Measurements from ENCODE around the gene MARCO.

Gene MARCO, protein sequence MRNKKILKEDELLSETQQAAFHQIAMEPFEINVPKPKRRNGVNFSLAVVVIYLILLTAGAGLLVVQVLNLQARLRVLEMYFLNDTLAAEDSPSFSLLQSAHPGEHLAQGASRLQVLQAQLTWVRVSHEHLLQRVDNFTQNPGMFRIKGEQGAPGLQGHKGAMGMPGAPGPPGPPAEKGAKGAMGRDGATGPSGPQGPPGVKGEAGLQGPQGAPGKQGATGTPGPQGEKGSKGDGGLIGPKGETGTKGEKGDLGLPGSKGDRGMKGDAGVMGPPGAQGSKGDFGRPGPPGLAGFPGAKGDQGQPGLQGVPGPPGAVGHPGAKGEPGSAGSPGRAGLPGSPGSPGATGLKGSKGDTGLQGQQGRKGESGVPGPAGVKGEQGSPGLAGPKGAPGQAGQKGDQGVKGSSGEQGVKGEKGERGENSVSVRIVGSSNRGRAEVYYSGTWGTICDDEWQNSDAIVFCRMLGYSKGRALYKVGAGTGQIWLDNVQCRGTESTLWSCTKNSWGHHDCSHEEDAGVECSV

DNA sequence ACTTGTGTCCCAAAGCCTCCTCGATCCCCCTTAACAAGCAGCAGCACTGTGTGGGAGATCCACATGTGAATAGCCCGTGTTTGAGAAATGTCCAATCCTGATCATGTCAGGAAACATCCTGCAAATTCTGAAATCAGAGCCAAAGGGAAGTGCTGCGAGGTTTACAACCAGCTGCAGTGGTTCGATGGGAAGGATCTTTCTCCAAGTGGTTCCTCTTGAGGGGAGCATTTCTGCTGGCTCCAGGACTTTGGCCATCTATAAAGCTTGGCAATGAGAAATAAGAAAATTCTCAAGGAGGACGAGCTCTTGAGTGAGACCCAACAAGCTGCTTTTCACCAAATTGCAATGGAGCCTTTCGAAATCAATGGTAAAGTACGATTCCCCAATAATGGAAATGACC is at the start of gene MARCO:
Gene MARCO, plus strand, starts transcription at position 164 of the 400 bp plus-strand sequence. Its CDS starts 107 bp downstream, at position 271.
- DNase-seq, result no peak

DNA sequence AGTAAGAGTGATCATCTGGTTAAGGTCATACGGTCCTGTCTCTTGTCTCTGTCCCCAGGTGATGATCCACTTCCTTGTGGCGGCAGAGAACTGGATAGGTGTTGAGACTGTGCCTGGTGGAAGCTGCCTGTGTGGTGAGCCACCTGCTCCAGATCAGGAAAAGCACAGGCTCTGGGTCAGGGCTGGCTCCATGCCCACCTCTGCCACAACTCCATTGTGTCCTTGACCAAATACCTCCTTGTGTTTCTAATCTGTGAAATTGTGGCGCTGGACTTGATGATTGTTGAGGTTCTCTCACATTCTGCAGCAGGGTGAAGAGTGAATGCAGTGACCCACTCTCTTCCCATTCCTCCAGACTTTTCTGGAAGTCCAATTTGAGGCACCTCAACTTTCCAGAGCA is 48.9 kb upstream of the MARCO start:
- no peak for DNase-seq

DNA sequence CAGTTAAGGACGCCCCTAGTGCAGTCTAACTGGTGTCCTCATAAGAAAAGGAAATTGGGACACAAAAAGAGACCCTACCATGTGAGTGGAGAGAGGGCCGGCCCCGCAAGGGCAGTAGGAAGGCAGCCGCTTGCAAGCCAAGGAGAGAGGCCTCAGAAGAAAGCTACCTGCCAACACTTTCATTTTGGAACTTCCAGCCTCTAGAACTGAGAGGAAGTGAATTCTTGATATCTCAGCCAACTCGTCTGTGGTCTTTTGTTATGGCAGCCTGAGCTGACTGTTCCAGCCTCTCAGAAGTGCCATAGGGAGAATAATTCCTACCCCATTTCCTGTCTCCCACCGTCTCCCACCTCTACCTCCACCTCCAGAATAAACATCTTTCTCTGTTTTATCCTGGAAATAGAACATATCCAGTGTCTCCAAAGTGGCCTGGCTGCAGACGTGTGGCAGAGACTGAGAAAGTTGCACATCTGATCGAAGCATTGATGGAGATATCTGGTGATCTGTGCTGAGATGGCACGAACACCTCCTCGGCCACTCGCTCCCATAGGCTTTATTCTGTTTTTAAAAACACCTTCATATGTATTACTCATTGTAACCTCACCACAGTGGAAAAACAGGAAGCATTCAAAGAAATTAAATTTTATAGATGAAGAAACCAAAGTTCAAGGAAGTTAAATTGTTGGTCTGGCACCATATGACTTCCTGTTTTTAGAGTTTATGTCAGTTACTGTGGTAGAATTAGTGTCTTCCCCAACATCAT is 39.5 kb upstream of the MARCO start:
- peak; percentile 48 for DNase-seq

DNA sequence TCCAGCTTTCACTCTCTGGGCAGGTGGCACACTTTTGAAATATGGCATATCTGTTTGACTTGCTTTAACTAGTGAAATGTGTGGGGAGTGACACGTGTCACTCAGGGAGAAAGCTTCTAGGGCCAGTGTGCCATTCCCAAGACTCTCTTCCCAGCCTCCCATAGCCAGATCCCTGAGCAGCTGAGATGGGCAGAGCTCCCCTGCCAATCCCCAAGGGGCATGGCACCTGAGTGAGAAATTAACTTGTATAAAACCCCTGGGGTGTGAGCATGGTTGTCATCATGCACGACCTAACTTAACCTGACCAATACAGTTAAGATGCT is 39.0 kb upstream of the MARCO start:
- no peak for DNase-seq

DNA sequence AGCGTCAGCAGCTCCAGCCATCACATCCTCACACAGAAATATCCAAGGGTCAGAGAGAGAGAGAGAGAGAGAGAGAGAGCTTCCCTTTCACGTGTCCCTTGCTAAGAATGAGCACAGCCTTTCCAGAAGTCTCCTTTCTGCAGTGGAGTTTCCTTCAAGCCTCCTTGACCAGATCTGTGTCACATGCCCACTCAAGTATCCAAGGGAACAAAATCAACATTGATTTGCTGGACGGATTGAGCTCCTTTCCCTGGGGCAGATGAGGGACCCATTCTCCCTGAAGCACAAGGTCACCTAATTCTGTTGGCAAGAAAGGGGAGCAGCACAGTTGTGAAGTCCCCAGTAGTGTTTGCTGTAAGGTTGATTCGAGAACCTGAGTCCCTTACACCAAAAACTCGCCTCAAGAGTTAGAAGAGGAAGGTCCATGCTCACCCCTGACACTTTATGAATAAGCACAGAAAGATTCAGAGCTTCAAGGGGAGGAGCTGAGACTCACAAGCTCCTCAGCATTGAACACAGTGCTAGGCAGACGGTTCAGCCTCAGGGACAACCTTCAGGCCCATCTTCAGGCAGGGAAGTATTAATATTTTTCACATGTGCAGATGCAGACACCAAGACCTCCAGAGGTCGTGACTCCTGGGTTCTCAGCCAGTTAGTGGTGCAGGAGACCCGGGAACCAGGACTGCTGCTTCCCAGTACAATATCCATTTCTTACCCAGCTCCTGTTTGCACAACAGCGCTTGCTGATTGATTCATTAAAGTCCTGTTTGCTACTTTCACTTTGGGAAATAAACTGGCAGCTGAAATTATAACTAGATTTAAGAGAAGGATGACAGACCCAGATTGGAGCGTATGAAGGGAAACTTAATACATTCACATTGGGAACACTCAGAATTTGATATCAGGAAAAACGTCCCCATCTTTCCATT is 38.2 kb upstream of the MARCO start:
- DNase-seq, result no peak

DNA sequence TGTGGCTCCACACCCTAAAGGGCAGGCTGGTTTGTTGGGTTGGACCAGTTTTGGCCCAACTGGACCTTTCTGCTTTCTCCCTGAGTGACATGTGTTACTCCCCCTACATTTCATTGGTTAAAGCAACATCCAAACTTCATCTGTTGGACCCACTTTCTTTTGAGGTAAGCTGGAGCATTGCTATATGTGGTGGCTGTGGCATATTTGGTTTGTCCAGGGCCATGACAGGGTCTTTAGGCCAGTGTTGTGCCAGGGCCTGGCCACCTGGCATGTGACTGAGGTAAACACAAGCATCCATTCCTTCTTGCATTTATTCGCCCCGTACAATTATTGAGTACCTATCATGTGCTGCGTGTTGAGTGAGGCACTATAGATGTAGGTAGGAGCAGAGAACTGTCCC is 36.8 kb upstream of the MARCO start:
- no peak for DNase-seq

DNA sequence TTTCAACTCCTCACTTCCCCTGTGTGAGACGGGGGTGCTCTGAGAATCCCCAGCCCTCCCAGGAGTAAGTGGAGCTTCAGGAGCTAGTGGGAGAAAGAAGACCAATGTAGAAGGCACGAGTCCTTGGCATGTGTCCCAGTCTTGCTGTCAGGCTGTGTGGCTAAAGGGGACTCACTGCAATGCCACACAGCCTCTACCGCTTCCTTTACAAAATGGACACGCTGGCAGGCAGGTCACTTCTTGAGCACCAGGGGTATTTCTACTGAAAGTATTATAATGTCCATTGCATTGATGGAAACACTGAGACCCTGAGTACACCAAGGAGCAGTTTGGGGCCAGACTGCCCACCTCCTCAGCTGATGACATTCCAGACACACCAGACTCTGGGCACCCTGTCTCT is 35.8 kb upstream of the MARCO start:
- DNase-seq, result no peak

DNA sequence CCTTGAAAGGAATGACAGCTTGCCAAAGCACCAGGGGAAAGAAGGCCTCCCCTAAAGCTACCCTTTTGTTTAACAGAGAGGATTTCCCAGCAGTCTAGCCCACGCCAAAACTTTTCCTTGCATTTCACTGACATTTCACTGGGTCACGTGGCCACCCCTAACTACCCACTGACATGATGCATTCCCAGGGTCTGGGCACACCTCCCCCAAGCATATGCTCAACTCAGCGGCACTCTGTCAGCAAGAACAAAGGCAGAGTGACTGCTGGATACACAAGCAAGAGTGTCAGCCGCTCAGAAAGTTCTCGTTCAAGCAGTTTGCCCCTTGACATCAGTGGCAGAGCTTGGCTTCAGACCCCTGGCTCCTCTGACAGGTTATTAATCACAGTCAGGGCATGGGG is 34.2 kb upstream of the MARCO start:
- no peak for DNase-seq

DNA sequence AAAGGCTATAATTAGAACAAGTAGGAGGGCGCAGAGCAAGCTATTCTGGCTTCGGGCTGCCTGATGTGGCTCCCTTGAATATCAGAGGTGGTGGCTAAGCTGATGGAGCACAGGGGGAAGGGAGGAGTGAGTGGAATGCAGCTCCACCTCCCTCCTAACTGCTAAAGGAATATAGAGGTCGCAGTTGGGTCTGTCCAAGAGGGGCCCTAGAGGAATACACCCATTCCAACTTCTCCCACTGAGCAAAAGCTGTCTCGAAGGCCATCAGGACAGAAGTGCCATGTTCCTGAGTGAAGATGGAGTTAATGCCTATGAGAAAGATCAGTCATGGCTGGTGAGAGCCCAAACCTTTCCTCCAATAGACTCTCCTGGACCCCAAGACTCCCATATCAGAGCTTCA is 32.8 kb upstream of the MARCO start:
- DNase-seq, result no peak

DNA sequence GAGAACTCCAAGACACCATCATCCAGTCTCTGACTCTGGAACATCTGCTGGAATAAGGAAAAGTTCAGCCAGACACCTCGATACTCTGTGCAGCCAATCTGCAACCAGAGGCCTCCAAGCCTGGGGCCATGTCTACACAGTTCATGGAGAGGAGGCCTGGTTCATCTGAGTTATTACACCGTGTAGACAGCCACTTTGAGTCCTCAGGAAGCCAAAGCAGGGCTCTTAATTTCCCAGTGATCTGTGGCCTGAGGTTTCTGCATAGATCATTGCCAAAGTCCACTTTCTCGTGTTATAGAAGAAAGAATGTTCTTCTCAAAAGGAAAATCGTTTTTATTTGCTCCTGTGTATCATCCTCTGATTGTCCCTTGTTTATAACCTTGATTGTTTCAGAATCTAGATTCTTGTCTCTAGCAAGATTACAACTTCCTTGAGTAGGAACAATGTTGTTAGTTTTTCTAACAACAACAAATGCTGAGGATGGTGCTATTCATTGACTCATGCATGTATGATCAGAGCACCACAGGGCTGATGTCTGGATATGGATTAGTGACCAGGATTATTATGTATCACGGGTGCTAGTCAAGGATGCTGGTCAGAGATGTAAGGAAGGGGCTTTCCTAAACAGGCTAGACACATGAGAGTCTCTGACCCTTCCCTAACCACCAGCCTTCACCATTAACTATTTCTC is 30.7 kb upstream of the MARCO start:
- DNase-seq, result no peak

DNA sequence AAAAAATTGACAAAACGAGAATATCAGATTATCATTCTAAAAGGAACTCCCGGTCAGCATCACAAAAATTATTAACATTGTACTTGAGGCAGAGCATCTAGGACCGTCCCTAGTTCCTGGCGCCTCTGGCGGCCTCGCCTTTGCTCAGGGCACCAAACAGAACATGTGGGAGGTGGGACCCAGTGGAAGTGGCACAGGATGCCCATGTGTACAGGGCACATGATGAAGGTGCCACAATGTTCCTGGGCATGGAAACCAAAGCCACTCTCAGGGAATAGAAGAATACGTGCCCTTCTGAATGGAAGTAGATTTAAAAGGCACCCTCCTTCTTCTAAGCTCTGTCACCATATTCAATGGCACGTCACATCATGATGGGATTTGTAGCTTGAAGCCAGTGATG is 30.1 kb upstream of the MARCO start:
- DNase-seq, result no peak

DNA sequence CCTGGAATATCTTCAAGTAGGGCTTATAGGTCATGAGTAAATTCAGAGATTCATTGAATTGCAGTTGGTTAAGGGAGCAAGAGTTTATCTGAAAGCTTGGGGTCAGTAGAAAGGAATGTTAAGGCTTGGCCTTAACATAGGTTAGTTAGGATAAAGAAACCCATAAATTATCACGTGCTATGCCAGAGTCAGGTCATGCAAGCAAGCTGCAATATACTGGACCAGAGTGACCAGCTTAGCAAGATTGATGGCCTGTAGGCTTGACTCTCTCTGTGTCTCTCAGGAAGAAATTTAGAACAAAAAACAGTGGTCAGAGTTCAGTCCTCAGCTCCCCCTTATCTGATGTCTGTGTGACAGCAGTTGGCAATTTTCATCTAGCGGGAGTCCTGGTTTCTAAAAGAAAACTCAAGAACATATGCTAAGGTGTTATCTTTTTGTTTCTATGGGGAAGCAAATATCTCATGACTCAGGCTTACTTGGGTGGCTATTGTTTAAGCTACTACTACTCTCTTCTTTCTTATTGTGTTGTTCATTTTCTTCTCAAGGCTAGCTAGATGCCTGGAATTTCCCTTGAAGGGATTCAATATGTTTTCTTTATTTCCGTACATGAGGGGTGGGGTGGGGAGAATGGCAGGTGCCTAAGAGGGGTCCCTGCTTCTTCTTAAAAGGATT is 28.7 kb upstream of the MARCO start:
- DNase-seq, result peak; percentile 34

DNA sequence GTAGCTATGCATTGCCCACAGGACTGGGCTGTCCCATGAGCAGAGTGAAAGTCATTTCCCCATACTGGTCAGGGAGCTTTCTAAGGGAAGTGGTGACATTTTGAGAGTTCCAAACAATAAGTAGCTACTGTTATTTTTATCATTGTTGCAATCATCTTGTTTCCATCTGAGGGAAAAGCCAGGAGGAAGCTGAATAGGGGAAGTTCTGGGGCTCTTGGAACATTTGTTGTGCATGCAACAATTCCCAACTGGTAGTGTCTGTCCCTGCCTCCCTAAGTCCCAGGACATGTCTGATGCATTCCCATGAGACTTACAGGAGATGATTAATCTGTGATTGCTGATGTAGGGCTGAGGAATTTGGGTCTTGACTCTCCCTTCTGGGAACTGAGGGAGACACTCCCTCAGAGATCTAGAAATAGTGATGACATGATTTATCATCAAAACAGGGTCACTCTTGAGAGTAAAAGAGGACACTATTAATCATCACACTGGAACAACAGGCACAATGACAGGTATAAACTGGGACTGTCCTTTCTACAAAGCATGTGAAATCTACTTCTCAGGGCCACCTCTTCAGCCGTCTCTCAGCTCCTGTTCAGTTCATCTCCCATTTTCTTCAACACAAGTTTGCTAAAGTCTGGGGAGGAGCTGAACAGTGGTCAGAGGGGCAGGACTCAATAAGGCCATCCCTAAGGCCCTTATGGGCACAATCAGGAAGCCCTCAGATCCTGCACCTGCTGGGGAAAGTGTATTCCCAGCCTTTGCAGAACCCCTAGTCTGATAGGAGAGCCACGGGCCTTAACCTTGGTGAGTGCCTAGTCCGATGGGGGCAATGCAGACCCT is 28.0 kb upstream of the MARCO start:
- DNase-seq, result no peak

DNA sequence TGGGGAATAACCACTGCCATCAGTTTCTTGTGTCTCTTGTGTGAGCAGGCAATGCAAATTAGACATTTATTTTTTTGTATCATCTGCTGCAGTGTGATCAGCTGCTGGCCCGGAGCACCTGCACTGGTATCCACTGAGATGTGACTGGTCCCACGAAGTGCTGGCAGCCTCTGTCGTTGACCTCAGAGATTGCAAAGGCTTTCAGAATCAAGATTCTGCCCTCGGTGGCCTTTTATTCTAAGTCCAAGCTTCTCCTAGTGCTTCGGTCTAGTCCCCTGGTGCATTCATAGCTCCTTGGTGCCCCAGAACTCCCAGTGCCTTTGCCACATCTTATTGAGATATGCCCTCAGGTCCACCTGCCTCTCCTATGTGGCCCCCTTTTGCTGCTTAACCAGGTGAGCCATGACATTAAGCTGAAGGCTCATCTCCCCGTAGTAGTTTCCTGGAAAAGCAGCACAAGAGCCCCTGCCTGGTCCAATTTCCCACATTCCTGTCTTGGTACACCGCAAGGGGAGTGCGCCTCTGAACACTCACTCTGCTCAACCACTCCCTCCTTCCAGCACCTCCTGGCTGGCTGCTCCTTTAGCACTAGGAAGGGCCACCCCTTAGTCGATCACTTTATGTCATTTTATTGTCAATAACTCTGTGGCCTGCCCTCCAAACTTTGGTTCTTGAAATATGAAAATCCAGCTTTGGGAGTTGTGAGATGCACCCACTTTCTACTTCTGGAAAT is 27.1 kb upstream of the MARCO start:
- DNase-seq, result no peak

DNA sequence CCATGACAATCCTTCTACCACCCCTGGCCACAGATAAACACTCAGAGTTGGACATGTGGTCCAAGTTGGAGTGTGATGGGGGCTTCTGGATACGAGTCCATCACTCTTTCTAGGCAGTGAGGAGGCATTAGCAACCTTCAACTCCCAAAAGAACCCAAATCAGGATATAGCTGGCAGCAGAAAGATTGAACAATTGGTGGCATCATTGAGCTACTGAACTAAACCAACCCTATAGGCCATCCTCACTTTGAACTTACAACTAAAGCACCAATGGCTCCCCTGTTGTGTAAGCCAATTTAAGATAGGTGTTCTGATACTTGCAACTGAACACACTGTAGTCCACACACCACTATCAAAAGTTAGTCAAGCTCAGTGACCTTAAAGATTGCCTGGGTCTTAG is 24.0 kb upstream of the MARCO start:
- DNase-seq, result no peak

DNA sequence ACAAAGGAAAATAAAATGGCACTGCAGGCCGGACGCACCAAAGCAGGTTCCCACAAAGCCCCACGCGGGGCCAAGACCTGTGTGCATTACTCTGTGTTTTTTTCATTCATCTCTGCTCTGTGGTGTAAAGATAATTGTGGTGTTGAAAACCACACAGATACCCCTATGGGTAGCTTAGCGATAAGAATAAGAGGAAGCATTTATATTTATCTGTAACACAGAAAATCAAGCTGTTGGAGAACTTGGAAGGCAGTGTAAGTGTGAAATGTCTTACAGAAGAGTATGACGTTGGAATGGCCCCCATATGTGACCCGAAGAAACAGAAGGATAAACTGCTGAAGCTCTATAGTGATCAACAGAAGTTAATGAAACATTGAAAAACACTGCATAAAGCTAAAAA is 20.3 kb upstream of the MARCO start:
- peak; percentile 78 for DNase-seq

DNA sequence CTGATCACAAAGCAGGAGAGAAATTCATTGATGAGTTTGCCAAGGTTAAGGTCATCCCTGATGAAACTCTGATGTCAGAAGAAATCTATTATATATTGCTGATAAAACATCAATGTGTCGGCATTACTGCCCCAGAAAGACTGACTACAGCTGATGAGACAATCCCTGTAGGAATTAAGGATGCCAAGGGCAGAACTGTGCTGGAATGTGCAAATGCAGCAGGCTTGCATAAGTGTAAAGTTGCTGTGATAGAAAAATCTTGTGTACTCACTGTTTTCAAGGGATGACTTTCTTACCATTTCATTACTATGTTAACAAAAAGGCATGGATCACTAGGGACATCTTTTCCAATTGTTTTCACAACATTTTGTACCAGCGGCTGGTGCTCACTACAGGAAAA is 19.7 kb upstream of the MARCO start:
- no peak for DNase-seq

DNA sequence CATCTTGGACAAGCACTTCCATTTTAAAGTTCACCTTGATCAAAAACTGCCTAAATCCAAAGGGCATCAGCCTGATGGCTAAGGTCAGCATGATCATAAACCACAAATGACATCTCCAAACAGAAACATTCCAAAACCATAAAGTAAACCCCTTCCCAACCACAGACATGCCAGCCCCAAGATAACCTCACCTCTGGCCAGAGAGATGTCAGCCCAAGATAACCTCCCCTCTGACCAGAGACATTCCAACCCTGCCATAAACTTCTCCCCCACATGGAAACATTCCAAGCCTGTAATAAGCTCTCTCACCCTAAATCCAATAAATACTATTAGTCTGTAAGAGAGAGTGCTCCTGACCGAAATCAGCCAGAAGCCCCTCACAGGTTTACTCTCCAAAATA is 18.6 kb upstream of the MARCO start:
- no peak for DNase-seq

DNA sequence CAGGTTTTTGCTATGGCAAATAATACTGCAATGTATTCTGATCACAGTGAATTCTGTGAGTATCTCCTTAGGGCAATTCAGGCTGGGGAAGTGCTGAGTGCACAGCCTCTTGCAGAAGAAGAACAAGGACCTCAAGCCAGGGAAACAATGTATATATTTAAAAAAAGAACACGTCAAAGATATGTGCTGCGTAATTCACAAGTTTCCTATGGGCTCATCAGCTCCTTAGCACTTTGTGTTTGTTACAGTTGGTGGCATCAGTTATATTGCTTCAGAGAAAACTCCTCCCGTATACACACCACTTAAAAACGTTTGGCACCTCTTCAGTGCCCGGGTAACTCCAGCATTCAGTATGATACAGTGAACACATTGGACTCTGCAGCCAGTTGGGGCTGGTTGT is 16.5 kb upstream of the MARCO start:
- no peak for DNase-seq

DNA sequence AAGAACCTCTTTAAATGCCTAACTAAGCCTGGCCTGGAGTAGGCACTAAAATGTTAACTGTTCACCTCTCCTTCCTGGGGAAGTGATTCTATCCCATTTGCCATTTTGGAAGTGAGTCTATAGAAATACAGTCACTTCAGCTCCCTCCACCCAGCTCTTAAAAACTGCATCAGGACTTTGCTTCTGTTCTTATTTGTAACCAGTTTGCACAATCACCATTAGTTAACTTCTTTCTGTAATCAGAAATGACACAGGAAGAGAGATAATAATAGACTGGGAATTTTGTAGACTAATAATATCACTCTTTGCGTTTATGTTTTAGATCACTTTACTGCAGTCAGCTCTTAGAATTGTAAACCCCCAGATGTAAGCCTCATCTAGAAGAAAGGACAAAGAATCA is 16.0 kb upstream of the MARCO start:
- DNase-seq, result no peak
